HCT116 (cell line): Measurements from ENCODE around the gene TARS1. TPM values are rescaled to one million over a fixed set of nuclear protein-coding genes. Genes with fewer than 3 reads are reported as not detected.

Experiments used
- ATAC-seq: fragments of 200-7000 bp; cut with Tn5 transposase; 2 replicates; pipeline ENCODE4 v1.9.1; 2020; ENCODE audit warnings: mild to moderate bottlenecking, moderate library complexity
- BruUV-seq: library from RNA; stranded (reverse); fragments of 400-500 nt; replicated peaks from 2 replicates; lab custom pipeline; 2021; lab: Mats Ljungman, UMichigan
- CTCF ChIA-PET: fragments of 300-600 bp; sonication (Branson Sonifier 250); formaldehyde crosslinking; loops from one replicate; lab custom pipeline; 2021; ENCODE audit warnings: antibody characterized with exemption; lab: Charles Lee
- POLR2A ChIA-PET: fragments of 300-600, 350-600 bp; sonication (Branson Sonifier 250); formaldehyde crosslinking; loops from one replicate; lab custom pipeline; 2021; ENCODE audit warnings: antibody characterized with exemption; lab: Charles Lee
- RAD21 ChIA-PET, 2 experiments: fragments of 300-600 bp; sonication (Branson Sonifier 250); formaldehyde crosslinking; loops; one replicate each; lab custom pipeline; 2023; ENCODE audit warnings: low total read pairs in 2 of 2; ENCODE audit not compliant: uncharacterized antibody in 2 of 2, unreplicated experiment in 2 of 2, low non-redundant PET in 1 of 2; lab: Charles Lee
- DNase-seq: peaks from one replicate; pipeline ENCODE4 v3.0.0-alpha.2; 2010; ENCODE audit warnings: low read depth, low spot score
- H2AFZ ChIP-seq: fragments of 200-600 bp; shearing (Covaris generic), sonication (generic); 2 replicates; pipeline ENCODE4 v1.6.1; 2017; ENCODE audit warnings: low read depth, mixed run types, mixed read lengths, antibody characterized with exemption, low read length; ENCODE audit not compliant: poor library complexity, severe bottlenecking
- H3K27ac ChIP-seq: 2 replicates; pipeline ENCODE4 v1.5.1; 2012; ENCODE audit warnings: low read depth, low read length
- H3K27me3 ChIP-seq: fragments of 200-600 bp; sonication (generic); 2 replicates; pipeline ENCODE4 v1.6.1; 2016; ENCODE audit warnings: mixed run types, low read length, mixed read lengths; ENCODE audit not compliant: insufficient read depth
- H3K36me3 ChIP-seq, 2 experiments: fragments of 200-500 bp in 1 of 2; fragments of 200-600 bp in 1 of 2; sonication (Bioruptor generic) in 1 of 2; sonication (generic) in 1 of 2; 2 replicates each; pipeline versions ENCODE4 v1.5.1 to v1.6.1; 2014 to 2016; ENCODE audit warnings: low read length in 2 of 2, inconsistent platforms in 1 of 2, mixed read lengths in 1 of 2, mixed run types in 1 of 2; ENCODE audit not compliant: insufficient read depth in 2 of 2, control insufficient read depth in 1 of 2
- H3K4me1 ChIP-seq, 2 experiments: fragments of 200-600 bp in 1 of 2; sonication (generic) in 1 of 2; 2 replicates each; pipeline versions ENCODE4 v1.5.1 to v1.6.1; 2012 to 2017; ENCODE audit warnings: low read length in 2 of 2, inconsistent platforms in 1 of 2, mild to moderate bottlenecking in 1 of 2, mixed read lengths in 1 of 2, mixed run types in 1 of 2, moderate library complexity in 1 of 2; ENCODE audit not compliant: insufficient read depth in 2 of 2, control insufficient read depth in 1 of 2
- H3K4me2 ChIP-seq: fragments of 200-600 bp; sonication (generic); 2 replicates; pipeline ENCODE4 v1.6.1; 2017; ENCODE audit warnings: mixed run types, low read length, mixed read lengths
- H3K4me3 ChIP-seq, 2 experiments: fragments of 200-600 bp in 1 of 2; sonication (generic) in 1 of 2; replicated peaks in 1 of 2; 2 replicates each; pipeline ENCODE4 v1.5.1; 2011 to 2016; ENCODE audit warnings: low read length in 2 of 2, control low read depth in 1 of 2, low read depth in 1 of 2, mild to moderate bottlenecking in 1 of 2, mixed read lengths in 1 of 2, mixed run types in 1 of 2
- H3K79me2 ChIP-seq: fragments of 200-600 bp; sonication (generic); 2 replicates; pipeline ENCODE4 v1.6.1; 2017; ENCODE audit warnings: mild to moderate bottlenecking, mixed run types, low read length, moderate library complexity, mixed read lengths; ENCODE audit not compliant: insufficient read depth
- H3K9ac ChIP-seq: fragments of 200-600 bp; sonication (generic); 2 replicates; pipeline ENCODE4 v1.6.1; 2016; ENCODE audit warnings: low read length, mixed read lengths
- H3K9me2 ChIP-seq: fragments of 200-600 bp; sonication (generic), shearing (Covaris generic); 2 replicates; pipeline ENCODE4 v1.6.1; 2017; ENCODE audit warnings: mixed run types, mild to moderate bottlenecking, moderate library complexity; ENCODE audit not compliant: insufficient read depth
- H3K9me3 ChIP-seq, 2 experiments: fragments of 200-500 bp in 1 of 2; fragments of 200-600 bp in 1 of 2; sonication (Bioruptor generic) in 1 of 2; sonication (generic) in 1 of 2; 2 replicates each; pipeline ENCODE4 v1.6.1; 2014 to 2017; ENCODE audit warnings: low read length in 2 of 2, mixed read lengths in 2 of 2, inconsistent platforms in 1 of 2, low read depth in 1 of 2, mild to moderate bottlenecking in 1 of 2, mixed run types in 1 of 2, moderate library complexity in 1 of 2; ENCODE audit not compliant: control insufficient read depth in 1 of 2, insufficient read depth in 1 of 2
- H4K20me1 ChIP-seq: fragments of 200-600 bp; sonication (generic), shearing (Covaris generic); 2 replicates; pipeline ENCODE4 v1.6.1; 2017; ENCODE audit warnings: mixed run types, mild to moderate bottlenecking, moderate library complexity; ENCODE audit not compliant: insufficient read depth
- CBX3 ChIP-seq: IDR thresholded peaks from 2 replicates; pipeline ENCODE4 v1.6.1; 2012; ENCODE audit warnings: low read depth
- CEBPB ChIP-seq: IDR thresholded peaks from 2 replicates; pipeline ENCODE4 v1.6.1; 2012; ENCODE audit warnings: low read depth
- ELF1 ChIP-seq: IDR thresholded peaks from 2 replicates; pipeline ENCODE4 v1.6.1; 2012; ENCODE audit warnings: low read depth, borderline replicate concordance
- EZH2 ChIP-seq: fragments of 200-600 bp; sonication (generic); IDR thresholded peaks from 2 replicates; pipeline ENCODE4 v1.6.1; 2017; ENCODE audit warnings: antibody characterized with exemption, mixed run types
- FOSL1 ChIP-seq: IDR thresholded peaks from 2 replicates; pipeline ENCODE4 v1.6.1; 2012; ENCODE audit warnings: low read depth
- JUND ChIP-seq: IDR thresholded peaks from 2 replicates; pipeline ENCODE4 v1.6.1; 2012
- POLR2AphosphoS5 ChIP-seq: IDR thresholded peaks from 2 replicates; pipeline ENCODE4 v1.6.1; 2011; ENCODE audit warnings: mild to moderate bottlenecking, low read depth, low read length, moderate library complexity
- RAD21 ChIP-seq: IDR thresholded peaks from 2 replicates; pipeline ENCODE4 v1.6.1; 2012; ENCODE audit warnings: low read depth, mild to moderate bottlenecking
- SP1 ChIP-seq: IDR thresholded peaks from 2 replicates; pipeline ENCODE4 v1.6.1; 2012; ENCODE audit warnings: low read depth
- SRF ChIP-seq: IDR thresholded peaks from 2 replicates; pipeline ENCODE4 v1.6.1; 2012; ENCODE audit warnings: low read depth
- TCF7L2 ChIP-seq: IDR thresholded peaks from 2 replicates; pipeline ENCODE4 v1.7.0; 2011; ENCODE audit warnings: borderline replicate concordance, inconsistent platforms; ENCODE audit not compliant: insufficient read depth, insufficient read length; ENCODE audit errors: extremely low read depth
- ZFX ChIP-seq: fragments of 450-650 bp; IDR thresholded peaks from 2 replicates; pipeline ENCODE4 v1.6.1; 2017
- ZNF274 ChIP-seq: fragments of 200-500 bp; sonication (Bioruptor generic); IDR thresholded peaks from 2 replicates; pipeline ENCODE4 v1.6.1; 2014; ENCODE audit warnings: mild to moderate bottlenecking, low read depth, low read length, inconsistent platforms
- intact Hi-C: fragments of 100-400 bp; cut with micrococcal nuclease; formaldehyde crosslinking; loops from 2 replicates; pipeline ENCODE4 v1.10.0; 2022
- total RNA-seq: library from RNA; stranded (reverse); gene quantifications from one replicate; pipeline ENCODE4 v1.2.1, GENCODE V29; 2021; ENCODE audit not compliant: unreplicated experiment
- TF ChIP-seq, protein P1 (sequence below): IDR thresholded peaks from 2 replicates; pipeline ENCODE4 v1.6.1; 2012
- TF ChIP-seq, protein P2 (sequence below): IDR thresholded peaks from 2 replicates; pipeline ENCODE4 v1.6.1; 2012
- TF ChIP-seq, protein P3 (sequence below): IDR thresholded peaks from 2 replicates; pipeline ENCODE4 v1.6.1; 2011; ENCODE audit warnings: mild to moderate bottlenecking, low read length, moderate library complexity; ENCODE audit not compliant: insufficient replicate concordance; ENCODE audit errors: extremely low read depth
- TF ChIP-seq, protein P4 (sequence below): IDR thresholded peaks from 2 replicates; pipeline ENCODE4 v1.6.1; 2012; ENCODE audit warnings: low read depth

TARS1 gene
- total RNA-seq, 1 experiment from 2014 or later, result 291 TPM

DNA sequence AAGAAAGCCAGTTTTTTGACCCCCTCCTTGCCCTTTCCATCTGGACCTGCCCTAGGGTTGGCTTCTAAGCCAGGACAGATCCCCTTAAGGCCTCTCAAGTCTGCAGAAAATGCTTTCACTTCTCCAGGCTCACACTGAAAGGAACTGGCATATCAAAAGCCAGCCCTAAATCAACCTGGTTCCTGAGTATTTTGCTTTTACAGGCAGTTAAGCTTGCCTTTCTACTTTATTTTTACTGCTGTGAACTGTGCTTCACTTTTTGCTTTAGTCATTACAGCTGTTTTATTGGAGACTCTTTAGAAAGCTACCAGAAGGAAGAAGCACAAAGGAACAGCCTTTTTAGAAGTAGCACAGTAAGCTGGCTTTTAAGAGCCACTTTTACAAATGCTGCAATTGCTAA, 5.0 kb downstream of the TARS1 start (continued):
- TF ChIP-seq CBX3 (no peak), TCF7L2 (no peak), ZFX (no peak), POLR2AphosphoS5 (no peak), ELF1 (no peak), JUND (no peak), EZH2 (no peak), SP1 (no peak)
- TF ChIP-seq, protein P1, sequence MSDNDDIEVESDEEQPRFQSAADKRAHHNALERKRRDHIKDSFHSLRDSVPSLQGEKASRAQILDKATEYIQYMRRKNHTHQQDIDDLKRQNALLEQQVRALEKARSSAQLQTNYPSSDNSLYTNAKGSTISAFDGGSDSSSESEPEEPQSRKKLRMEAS, result no peak
- TF ChIP-seq, protein P2, sequence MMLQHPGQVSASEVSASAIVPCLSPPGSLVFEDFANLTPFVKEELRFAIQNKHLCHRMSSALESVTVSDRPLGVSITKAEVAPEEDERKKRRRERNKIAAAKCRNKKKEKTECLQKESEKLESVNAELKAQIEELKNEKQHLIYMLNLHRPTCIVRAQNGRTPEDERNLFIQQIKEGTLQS, result no peak
- TF ChIP-seq, protein P3, sequence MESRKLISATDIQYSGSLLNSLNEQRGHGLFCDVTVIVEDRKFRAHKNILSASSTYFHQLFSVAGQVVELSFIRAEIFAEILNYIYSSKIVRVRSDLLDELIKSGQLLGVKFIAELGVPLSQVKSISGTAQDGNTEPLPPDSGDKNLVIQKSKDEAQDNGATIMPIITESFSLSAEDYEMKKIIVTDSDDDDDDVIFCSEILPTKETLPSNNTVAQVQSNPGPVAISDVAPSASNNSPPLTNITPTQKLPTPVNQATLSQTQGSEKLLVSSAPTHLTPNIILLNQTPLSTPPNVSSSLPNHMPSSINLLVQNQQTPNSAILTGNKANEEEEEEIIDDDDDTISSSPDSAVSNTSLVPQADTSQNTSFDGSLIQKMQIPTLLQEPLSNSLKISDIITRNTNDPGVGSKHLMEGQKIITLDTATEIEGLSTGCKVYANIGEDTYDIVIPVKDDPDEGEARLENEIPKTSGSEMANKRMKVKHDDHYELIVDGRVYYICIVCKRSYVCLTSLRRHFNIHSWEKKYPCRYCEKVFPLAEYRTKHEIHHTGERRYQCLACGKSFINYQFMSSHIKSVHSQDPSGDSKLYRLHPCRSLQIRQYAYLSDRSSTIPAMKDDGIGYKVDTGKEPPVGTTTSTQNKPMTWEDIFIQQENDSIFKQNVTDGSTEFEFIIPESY, result no peak
- TF ChIP-seq, all 23 proteins: peak for 0

DNA sequence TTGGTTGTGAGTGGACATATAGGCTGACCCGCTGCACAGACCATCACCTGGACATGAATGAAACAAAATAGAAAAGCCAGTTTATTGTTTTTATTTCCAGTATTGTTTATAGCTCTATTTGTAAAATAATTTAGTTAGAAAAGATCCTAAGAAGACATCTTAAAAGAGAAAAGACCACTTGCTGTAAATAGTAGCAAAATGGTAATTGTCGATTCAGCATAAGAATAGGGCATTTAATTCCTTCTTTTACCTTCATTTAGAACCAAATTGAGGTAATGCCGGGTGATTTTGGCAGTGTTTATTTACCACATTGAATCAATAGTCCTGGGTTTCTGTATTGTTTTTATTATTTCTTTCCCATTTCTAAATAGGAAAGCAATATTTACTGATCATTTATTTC, 7.4 kb downstream of the TARS1 start:
- no peaks in the 10 kb centered on the region for H3K27me3 ChIP-seq
- POLR2A ChIA-PET, result no interaction called here
- intact Hi-C loops, result loop anchor here (10.0 kb wide), 2 partner anchors 137 to 1477 kb away; partner anchors contain the start of gene DNAJC21
- TF ChIP-seq, protein P1, result no peak
- TF ChIP-seq CEBPB, result no peak
- TF ChIP-seq RAD21, result no peak
- no peak for TF ChIP-seq SRF
- TF ChIP-seq ZNF274, result no peak
- TF ChIP-seq, protein P3, result no peak
- TF ChIP-seq FOSL1, result no peak
- TF ChIP-seq, protein P4, sequence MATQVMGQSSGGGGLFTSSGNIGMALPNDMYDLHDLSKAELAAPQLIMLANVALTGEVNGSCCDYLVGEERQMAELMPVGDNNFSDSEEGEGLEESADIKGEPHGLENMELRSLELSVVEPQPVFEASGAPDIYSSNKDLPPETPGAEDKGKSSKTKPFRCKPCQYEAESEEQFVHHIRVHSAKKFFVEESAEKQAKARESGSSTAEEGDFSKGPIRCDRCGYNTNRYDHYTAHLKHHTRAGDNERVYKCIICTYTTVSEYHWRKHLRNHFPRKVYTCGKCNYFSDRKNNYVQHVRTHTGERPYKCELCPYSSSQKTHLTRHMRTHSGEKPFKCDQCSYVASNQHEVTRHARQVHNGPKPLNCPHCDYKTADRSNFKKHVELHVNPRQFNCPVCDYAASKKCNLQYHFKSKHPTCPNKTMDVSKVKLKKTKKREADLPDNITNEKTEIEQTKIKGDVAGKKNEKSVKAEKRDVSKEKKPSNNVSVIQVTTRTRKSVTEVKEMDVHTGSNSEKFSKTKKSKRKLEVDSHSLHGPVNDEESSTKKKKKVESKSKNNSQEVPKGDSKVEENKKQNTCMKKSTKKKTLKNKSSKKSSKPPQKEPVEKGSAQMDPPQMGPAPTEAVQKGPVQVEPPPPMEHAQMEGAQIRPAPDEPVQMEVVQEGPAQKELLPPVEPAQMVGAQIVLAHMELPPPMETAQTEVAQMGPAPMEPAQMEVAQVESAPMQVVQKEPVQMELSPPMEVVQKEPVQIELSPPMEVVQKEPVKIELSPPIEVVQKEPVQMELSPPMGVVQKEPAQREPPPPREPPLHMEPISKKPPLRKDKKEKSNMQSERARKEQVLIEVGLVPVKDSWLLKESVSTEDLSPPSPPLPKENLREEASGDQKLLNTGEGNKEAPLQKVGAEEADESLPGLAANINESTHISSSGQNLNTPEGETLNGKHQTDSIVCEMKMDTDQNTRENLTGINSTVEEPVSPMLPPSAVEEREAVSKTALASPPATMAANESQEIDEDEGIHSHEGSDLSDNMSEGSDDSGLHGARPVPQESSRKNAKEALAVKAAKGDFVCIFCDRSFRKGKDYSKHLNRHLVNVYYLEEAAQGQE, result no peak

More for the DNA sequence above, 7.4 kb downstream of the TARS1 start:
- Histone ChIP-seq H4K20me1 (peaks cover 34% of the 10 kb centered on the region; the same call in 1 of the 2 replicates), H3K27ac (no peak overlapping the region), H3K4me2 (no peak overlapping the region), H3K9me3 (no peaks in the 10 kb centered on the region), H3K9me2 (no peaks in the 10 kb centered on the region), H2AFZ (no peak overlapping the region), H3K4me3 (no peak overlapping the region), H3K36me3 (peaks cover 40 to 52% of the 10 kb centered on the region in 2 experiments), H3K79me2 (peaks cover 99% of the 10 kb centered on the region), H3K4me1 (no peaks in the 10 kb centered on the region), H3K9ac (no peak overlapping the region)
- DNase-seq, result no peak
- BruUV-seq, result no TSS peak
- ATAC-seq, result no peak
- CTCF ChIA-PET, result no interaction called here
- RAD21 ChIA-PET, result no interaction called here
